ENCODE measurements around the gene MDFIC. TPM values are rescaled to one million over a fixed set of nuclear protein-coding genes. Genes with fewer than 3 reads are reported as not detected.
"Not testable (repeated sequence)": the region's sequence is repeated elsewhere in the genome, so short reads cannot be mapped to it uniquely, and the experiment has no call there.

The MDFIC gene
- 49.8 TPM for total RNA-seq
- long read RNA-seq, full-length matches to known transcripts, result 73 of 113 reads
- long read RNA-seq, partial matches to known transcripts, result 16 of 113 reads
- long read RNA-seq, other reads (novel, unspliced or antisense), result 24 of 113 reads

- intact Hi-C loops (cut with DNase I), result loop anchor here (5.0 to 10.0 kb wide), 3 partner anchors 65 to 205 kb away; no protein-coding TSS in a partner anchor
- DNase-seq (ENCODE audit: low spot score), result peak; percentile 84
These were observed at the start of gene MDFIC for GRCh38 chr7:114922026-114922651. TSS of gene MDFIC (plus strand) at chr7:114922094. CDS start at chr7:114923034, 940 bp downstream.

GRCh38 chr7:114874170-114874569 is 47.7 kb upstream of the MDFIC start:
- intact Hi-C loops (cut with DNase I), result no loop called here
- no peak for DNase-seq (ENCODE audit: low spot score)

GRCh38 chr7:114875186-114875585 is 46.7 kb upstream of the MDFIC start:
- no peak for DNase-seq (ENCODE audit: low spot score)
- intact Hi-C loops (cut with DNase I), result no loop called here

- intact Hi-C loops (cut with DNase I), result no loop called here
- no peak for DNase-seq (ENCODE audit: low spot score)
These were observed 42.3 kb upstream of the MDFIC start for GRCh38 chr7:114879554-114879953.

- intact Hi-C loops (cut with DNase I), result no loop called here
These were observed 36.1 kb upstream of the MDFIC start for GRCh38 chr7:114885836-114886235.

GRCh38 chr7:114886241-114886640 is 35.7 kb upstream of the MDFIC start:
- intact Hi-C loops (cut with DNase I), result no loop called here
- DNase-seq (ENCODE audit: low spot score), result no peak

More at GRCh38 chr7:114885836-114886235, 36.1 kb upstream of the MDFIC start:
- DNase-seq (ENCODE audit: low spot score), result no peak

GRCh38 chr7:114889116-114889515 is 32.8 kb upstream of the MDFIC start:
- DNase-seq (ENCODE audit: low spot score); intact Hi-C loops (cut with DNase I): not testable (repeated sequence)

- no peak for DNase-seq (ENCODE audit: low spot score)
- intact Hi-C loops (cut with DNase I), result no loop called here
These were observed 32.1 kb upstream of the MDFIC start for GRCh38 chr7:114889646-114890285.

GRCh38 chr7:114890561-114890960 is 31.3 kb upstream of the MDFIC start:
- no peak for DNase-seq (ENCODE audit: low spot score)
- intact Hi-C loops (cut with DNase I), result no loop called here

- intact Hi-C loops (cut with DNase I), result no loop called here
- DNase-seq (ENCODE audit: low spot score), result no peak
These were observed 21.8 kb upstream of the MDFIC start for GRCh38 chr7:114900127-114900526.

- intact Hi-C loops (cut with DNase I), result no loop called here
- no peak for DNase-seq (ENCODE audit: low spot score)
These were observed 20.1 kb upstream of the MDFIC start for GRCh38 chr7:114901771-114902170.

GRCh38 chr7:114903131-114903530 is 18.8 kb upstream of the MDFIC start:
- DNase-seq (ENCODE audit: low spot score), result no peak
- intact Hi-C loops (cut with DNase I), result no loop called here

- intact Hi-C loops (cut with DNase I), result no loop called here
- DNase-seq (ENCODE audit: low spot score), result no peak
These were observed 11.1 kb upstream of the MDFIC start for GRCh38 chr7:114910787-114911186.

- no peak for DNase-seq (ENCODE audit: low spot score)
- intact Hi-C loops (cut with DNase I), result no loop called here
These were observed 10.5 kb upstream of the MDFIC start for GRCh38 chr7:114911411-114911810.

GRCh38 chr7:114916261-114916892 is 5.5 kb upstream of the MDFIC start:
- intact Hi-C loops (cut with DNase I), result no loop called here
- no peak for DNase-seq (ENCODE audit: low spot score)

GRCh38 chr7:114917211-114917839 is 4.6 kb upstream of the MDFIC start:
- intact Hi-C loops (cut with DNase I), result no loop called here
- DNase-seq (ENCODE audit: low spot score), result no peak

GRCh38 chr7:114919587-114919986 is 2.3 kb upstream of the MDFIC start:
- intact Hi-C loops (cut with DNase I), result no loop called here

GRCh38 chr7:114921631-114922025 is 266 bp upstream of the MDFIC start:
- intact Hi-C loops (cut with DNase I), result loop anchor here (5.0 to 10.0 kb wide), 3 partner anchors 66 to 206 kb away; no protein-coding TSS in a partner anchor
- no peak for DNase-seq (ENCODE audit: low spot score)

More at GRCh38 chr7:114919587-114919986, 2.3 kb upstream of the MDFIC start:
- no peak for DNase-seq (ENCODE audit: low spot score)

- intact Hi-C loops (cut with DNase I), result loop anchor here (5.0 to 10.0 kb wide), 3 partner anchors 64 to 204 kb away; no protein-coding TSS in a partner anchor
- peak; percentile 78 for DNase-seq (ENCODE audit: low spot score)
These were observed 933 bp downstream of the MDFIC start for GRCh38 chr7:114922652-114923402.

Data from cardiac septum (tissue), 1 donor.